AG04449 (cell line): ENCODE measurements around the gene ASB6.

ENCODE experiments used
- CTCF ChIA-PET: fragments of 350-600 bp; formaldehyde crosslinking; extraction: SDS; loops from one replicate; lab custom pipeline; 2021; ENCODE audit warnings: antibody characterized with exemption; lab: Yijun Ruan, JAX
- POLR2A ChIA-PET: fragments of 400-600, 350-600 bp; formaldehyde crosslinking; extraction: SDS; loops from one replicate; lab custom pipeline; 2020; ENCODE audit warnings: antibody characterized with exemption, inconsistent platforms; lab: Yijun Ruan, JAX
- DNase-seq: peaks from one replicate; pipeline ENCODE4 v3.0.0-alpha.2; 2010; ENCODE audit warnings: low read depth, low spot score
- H3K4me3 ChIP-seq: 2 replicates; pipeline ENCODE4 v1.5.1; 2011; ENCODE audit warnings: low read depth, mild to moderate bottlenecking, control low read depth, low read length
- TF ChIP-seq, protein P1 (sequence below): IDR thresholded peaks from one replicate; pipeline ENCODE4 v1.5.1; 2011; ENCODE audit warnings: mild to moderate bottlenecking, moderate library complexity, low read length, control low read depth, inconsistent platforms; ENCODE audit not compliant: insufficient read depth; ENCODE audit errors: missing control alignments

The ASB6 gene

DNA sequence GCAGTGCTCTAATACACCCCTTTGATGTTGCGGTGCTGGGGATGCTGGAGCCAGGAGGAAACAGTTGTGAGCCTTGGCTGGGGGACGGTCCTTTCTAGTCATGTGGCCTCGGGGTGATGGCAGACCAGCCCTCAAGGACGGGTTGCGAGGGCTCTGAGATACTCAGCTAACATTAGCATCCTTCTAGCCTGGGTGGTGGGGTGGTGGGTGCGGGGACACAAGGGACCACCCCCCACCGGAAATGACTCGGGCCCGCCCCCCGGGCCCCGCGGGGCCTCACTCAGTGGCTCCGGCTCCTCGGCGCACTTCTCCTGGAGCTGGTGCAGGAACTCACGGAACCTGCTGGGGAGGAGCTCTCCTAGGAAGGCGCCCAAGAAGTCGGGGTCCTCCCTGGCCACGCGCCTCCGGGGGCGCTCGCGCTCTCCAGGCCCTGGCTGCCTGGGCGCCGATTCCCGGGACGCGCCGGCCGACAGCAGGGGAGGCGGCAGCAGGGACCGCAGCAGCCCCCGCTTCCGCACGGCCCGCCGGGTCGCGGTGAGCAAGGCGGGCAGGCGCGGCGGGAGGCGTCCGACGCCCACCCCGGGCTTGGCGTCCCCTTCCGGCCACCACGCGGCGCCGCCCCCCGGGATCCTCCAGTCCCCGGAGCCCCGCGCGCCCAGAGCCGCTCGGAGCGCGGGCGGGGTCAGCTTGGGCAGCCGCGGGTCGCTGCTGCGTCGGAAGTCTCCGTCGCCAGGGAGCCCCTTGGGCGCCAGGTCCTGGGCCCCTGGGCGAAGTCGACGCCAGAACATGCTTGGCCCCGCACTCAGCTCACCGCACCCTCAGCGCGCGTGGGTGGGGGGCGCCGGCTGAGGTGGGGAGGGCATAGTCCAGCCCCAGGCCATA, 21.9 kb downstream of the ASB6 start:
- H3K4me3 ChIP-seq: peak overlapping the region; percentile 56
- TF ChIP-seq, protein P1, sequence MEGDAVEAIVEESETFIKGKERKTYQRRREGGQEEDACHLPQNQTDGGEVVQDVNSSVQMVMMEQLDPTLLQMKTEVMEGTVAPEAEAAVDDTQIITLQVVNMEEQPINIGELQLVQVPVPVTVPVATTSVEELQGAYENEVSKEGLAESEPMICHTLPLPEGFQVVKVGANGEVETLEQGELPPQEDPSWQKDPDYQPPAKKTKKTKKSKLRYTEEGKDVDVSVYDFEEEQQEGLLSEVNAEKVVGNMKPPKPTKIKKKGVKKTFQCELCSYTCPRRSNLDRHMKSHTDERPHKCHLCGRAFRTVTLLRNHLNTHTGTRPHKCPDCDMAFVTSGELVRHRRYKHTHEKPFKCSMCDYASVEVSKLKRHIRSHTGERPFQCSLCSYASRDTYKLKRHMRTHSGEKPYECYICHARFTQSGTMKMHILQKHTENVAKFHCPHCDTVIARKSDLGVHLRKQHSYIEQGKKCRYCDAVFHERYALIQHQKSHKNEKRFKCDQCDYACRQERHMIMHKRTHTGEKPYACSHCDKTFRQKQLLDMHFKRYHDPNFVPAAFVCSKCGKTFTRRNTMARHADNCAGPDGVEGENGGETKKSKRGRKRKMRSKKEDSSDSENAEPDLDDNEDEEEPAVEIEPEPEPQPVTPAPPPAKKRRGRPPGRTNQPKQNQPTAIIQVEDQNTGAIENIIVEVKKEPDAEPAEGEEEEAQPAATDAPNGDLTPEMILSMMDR: peak; percentile 57
- DNase-seq: no peak
- ChIA-PET CTCF (interaction anchor here (1.0 to 15.5 kb wide), 15 partner anchors 6 to 613 kb away, joined by 3 to 735 read pairs (median 4); no protein-coding TSS in a partner anchor), POLR2A (interaction anchor here (0.5 to 2.0 kb wide), 6 partner anchors 49 to 481 kb away, joined by 3 to 11 read pairs (median 4); no protein-coding TSS in a partner anchor)

DNA sequence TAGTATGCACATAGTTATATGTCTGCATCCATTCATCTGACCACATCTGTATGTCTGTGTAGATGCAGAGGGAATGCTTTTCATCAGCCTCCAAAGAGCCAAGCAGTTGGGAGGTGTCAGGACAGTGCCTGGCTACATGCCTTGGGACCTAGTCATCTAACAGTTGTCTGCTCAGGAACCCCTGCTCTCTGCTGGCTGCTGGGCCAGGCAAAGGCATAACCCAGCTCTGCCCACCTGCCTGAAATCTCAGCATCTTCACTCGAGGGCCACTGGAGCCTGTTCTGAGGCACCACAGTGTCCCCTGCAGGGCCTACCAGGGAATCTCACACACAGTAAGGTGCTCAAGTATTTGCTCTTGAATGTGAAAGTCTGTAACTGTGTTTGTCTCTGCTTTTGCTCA, 24.8 kb downstream of the ASB6 start:
- no peak overlapping the region for H3K4me3 ChIP-seq
- no peak for DNase-seq
- ChIA-PET POLR2A (interaction anchor here (1.0 to 1.9 kb wide), 3 partner anchors 9 to 486 kb away, joined by 3 to 5 read pairs (median 4); partner anchors contain the start of gene NTMT1), CTCF (interaction anchor here (0.9 to 7.8 kb wide), 3 partner anchors 379 to 481 kb away, joined by 3 to 286 read pairs (median 3); no protein-coding TSS in a partner anchor)
- TF ChIP-seq, protein P1: peak; percentile 69

DNA sequence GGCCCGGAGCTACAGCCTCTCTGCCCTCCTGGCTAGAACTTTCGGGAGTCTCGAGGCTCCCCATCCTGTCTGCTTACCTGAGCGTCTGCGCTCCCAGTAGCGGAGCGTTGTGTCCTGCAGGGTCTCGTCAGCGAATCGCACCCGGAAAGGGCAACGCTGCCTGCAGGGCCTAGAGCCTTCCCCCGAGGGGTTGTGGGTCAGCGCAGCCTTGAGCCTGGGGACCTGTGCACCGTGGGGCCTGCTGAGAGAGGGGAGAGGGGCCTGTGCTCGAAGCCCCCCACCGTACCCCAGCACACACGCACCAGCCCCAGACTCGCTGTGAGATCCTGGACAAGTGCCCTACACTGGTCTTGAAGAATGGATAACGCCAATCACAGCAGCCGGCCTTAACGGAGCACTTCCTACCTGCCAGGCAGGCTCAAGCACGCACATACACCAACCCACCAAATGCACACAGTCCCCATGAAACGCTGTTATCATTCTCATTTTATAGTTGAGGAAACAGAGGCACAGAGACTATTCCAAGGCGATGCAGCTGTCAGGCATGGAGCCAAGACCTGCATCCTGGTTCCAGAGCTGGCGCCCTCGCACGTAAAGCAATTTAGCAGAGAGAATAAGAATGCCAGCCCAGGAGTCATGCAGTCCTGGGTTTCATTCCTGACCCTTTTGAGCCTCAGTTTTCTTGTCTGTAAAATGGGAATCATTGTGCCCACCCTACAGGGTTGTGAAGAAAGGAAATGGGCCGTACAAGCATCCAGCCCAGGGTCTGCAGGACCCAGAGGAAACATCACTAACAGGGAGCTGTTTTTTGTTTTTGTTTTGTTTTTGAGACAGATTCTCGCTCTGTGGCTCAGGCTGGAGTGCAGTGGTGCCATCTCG, 26.3 kb downstream of the ASB6 start:
- TF ChIP-seq, protein P1: no peak
- no peak for DNase-seq
- POLR2A ChIA-PET: interaction anchor here (1.9 kb wide), 1 partner anchor 11 kb away, joined by 5 read pairs; the partner anchor contains the start of gene NTMT1
- no peak overlapping the region for H3K4me3 ChIP-seq
- CTCF ChIA-PET: interaction anchor here (1.2 to 7.8 kb wide), 3 partner anchors 7 to 480 kb away, joined by 3 to 286 read pairs (median 114); partner anchors contain the start of genes C9orf50 and NTMT1

DNA sequence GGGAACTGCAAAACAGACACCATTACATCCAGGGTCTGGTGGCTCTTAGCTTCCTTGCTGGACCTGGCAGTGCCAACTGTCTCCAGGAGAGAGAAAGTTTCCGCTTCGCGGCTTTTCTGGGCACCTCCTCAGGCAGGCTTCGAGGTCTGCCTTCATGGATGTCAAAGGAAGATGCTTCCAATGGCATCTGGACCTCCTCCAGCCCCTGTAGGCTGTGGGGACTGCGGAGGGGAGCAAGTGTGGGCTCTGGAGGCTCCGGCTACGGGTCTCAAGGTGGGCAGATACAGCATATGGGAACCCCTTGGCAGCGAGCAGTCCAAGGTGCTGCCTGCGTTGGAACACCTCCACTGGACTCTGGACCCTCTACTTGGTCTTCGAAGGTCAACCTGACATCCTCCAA, 27.0 kb downstream of the ASB6 start:
- CTCF ChIA-PET: interaction anchor here (1.4 to 7.8 kb wide), 3 partner anchors 8 to 479 kb away, joined by 5 to 286 read pairs (median 114); partner anchors contain the start of genes C9orf50 and NTMT1
- no peak for DNase-seq
- POLR2A ChIA-PET: no interaction called here
- no peak overlapping the region for H3K4me3 ChIP-seq
- TF ChIP-seq, protein P1: no peak

DNA sequence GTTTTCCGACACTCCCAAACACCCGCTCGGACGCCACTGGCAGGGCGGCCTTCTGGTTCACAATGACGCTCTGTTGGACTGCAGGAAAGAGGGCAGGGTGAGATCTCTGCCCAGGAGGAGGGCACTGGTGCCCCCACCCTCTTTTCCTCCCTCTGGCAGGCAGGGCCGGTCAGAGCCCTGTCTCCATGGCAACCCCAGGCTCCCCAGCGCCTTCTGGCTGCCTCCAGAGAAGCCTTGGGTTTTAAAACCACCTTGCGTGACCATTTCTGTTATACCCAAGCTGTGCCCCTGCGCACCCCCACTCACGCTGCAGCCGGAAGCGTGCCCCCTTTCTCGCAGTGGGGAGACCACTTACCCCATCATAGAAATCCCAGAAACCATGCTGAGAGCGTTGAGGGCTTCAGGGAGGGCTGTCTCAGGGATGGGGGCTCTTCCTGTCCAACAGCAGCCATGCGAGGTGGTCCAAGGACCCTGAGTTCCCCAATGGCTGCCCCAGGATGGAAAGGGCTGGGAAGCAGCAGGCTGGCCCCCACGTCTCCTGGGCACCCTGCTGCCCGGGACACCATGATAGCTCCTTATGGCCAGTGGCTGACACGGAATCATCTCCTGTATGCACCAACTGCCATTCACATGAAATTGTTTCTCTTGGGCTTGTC, 28.3 kb downstream of the ASB6 start:
- no peak for DNase-seq
- POLR2A ChIA-PET: interaction anchor here (0.8 to 1.1 kb wide), 2 partner anchors 114 to 475 kb away, joined by 3 to 4 read pairs; no protein-coding TSS in a partner anchor
- no peak overlapping the region for H3K4me3 ChIP-seq
- TF ChIP-seq, protein P1: no peak
- CTCF ChIA-PET: interaction anchor here (0.6 to 7.8 kb wide), 7 partner anchors 9 to 478 kb away, joined by 3 to 286 read pairs (median 3); partner anchors contain the start of genes C9orf50 and NTMT1
